NOMO-1 (cell line): ENCODE measurements around the gene TNFAIP6.

Experiments used
- DNase-seq, 2 experiments: peaks; one replicate each; lab custom pipeline; 2025; ENCODE audit not compliant: unreplicated experiment in 2 of 2; lab: John Stamatoyannopoulos, UW

The TNFAIP6 gene

GRCh38 chr2:151358166-151358970 is 976 bp downstream of the TNFAIP6 start:
- DNase-seq = no peak

GRCh38 chr2:151359768-151360461 is 2.5 kb downstream of the TNFAIP6 start:
- DNase-seq = no peak

- no peak for DNase-seq
Measured at GRCh38 chr2:151361674-151362370, 4.4 kb downstream of the TNFAIP6 start.

GRCh38 chr2:151363709-151364108 is 6.3 kb downstream of the TNFAIP6 start:
- DNase-seq = peak; percentile 63 to 70

GRCh38 chr2:151367571-151367970 is 10.2 kb downstream of the TNFAIP6 start:
- DNase-seq = no peak

- DNase-seq = no peak
Measured at GRCh38 chr2:151374436-151374835, 17.0 kb downstream of the TNFAIP6 start.

- DNase-seq = no peak
Measured at GRCh38 chr2:151379169-151379568, 21.8 kb downstream of the TNFAIP6 start.

GRCh38 chr2:151380580-151381235 is 23.3 kb downstream of the TNFAIP6 start:
- no peak for DNase-seq

- DNase-seq = no peak
Measured at GRCh38 chr2:151381266-151381665, 23.9 kb downstream of the TNFAIP6 start.

GRCh38 chr2:151388011-151388410 is 30.6 kb downstream of the TNFAIP6 start:
- DNase-seq = no peak

GRCh38 chr2:151391436-151391835 is 34.0 kb downstream of the TNFAIP6 start:
- no peak for DNase-seq

- no peak for DNase-seq
Measured at GRCh38 chr2:151394509-151394908, 37.1 kb downstream of the TNFAIP6 start.

- DNase-seq = no peak
Measured at GRCh38 chr2:151395509-151396374, 38.4 kb downstream of the TNFAIP6 start.

GRCh38 chr2:151399981-151400380 is 42.6 kb downstream of the TNFAIP6 start:
- no peak for DNase-seq

- DNase-seq = no peak
Measured at GRCh38 chr2:151401149-151401548, 43.8 kb downstream of the TNFAIP6 start.

GRCh38 chr2:151403914-151404313 is 46.5 kb downstream of the TNFAIP6 start:
- DNase-seq = no peak

GRCh38 chr2:151405376-151405775 is 48.0 kb downstream of the TNFAIP6 start:
- DNase-seq = no peak

- DNase-seq = no peak
Measured at GRCh38 chr2:151407281-151407680, 49.9 kb downstream of the TNFAIP6 start.

- no peak for DNase-seq
Measured at GRCh38 chr2:151408788-151409600, 51.6 kb downstream of the TNFAIP6 start.
